ENCODE measurements around the gene DESI1. TPM values are rescaled to one million over a fixed set of nuclear protein-coding genes. Genes with fewer than 3 reads are reported as not detected.
A peak's percentile ranks its signal among the peaks of the same experiment; 100 is the strongest.
"Not testable (repeated sequence)": the region's sequence is repeated elsewhere in the genome, so short reads cannot be mapped to it uniquely, and the experiment has no call there.

Gene DESI1
- total and polyA plus RNA-seq, 7 donors, result 14.7 to 27.6 (median 21.5) TPM

- no peaks in the 10 kb centered on the region for H3K9me3 ChIP-seq
- peaks cover 17 to 99% of the 10 kb centered on the region in 2 donors for H3K36me3 ChIP-seq (ENCODE audit: insufficient read depth in 1 of 2, low read depth in 1 of 2)
- no peak for DNase-seq
- ATAC-seq, result no peak
- TF ChIP-seq, protein P1, sequence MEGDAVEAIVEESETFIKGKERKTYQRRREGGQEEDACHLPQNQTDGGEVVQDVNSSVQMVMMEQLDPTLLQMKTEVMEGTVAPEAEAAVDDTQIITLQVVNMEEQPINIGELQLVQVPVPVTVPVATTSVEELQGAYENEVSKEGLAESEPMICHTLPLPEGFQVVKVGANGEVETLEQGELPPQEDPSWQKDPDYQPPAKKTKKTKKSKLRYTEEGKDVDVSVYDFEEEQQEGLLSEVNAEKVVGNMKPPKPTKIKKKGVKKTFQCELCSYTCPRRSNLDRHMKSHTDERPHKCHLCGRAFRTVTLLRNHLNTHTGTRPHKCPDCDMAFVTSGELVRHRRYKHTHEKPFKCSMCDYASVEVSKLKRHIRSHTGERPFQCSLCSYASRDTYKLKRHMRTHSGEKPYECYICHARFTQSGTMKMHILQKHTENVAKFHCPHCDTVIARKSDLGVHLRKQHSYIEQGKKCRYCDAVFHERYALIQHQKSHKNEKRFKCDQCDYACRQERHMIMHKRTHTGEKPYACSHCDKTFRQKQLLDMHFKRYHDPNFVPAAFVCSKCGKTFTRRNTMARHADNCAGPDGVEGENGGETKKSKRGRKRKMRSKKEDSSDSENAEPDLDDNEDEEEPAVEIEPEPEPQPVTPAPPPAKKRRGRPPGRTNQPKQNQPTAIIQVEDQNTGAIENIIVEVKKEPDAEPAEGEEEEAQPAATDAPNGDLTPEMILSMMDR (IDR thresholded peaks at IDR 0.05), result no peak
- H3K4me3 ChIP-seq, result no peak overlapping the region
- no peaks in the 10 kb centered on the region for H3K27me3 ChIP-seq (ENCODE audit: insufficient read depth in 3 of 3, low read length in 2 of 3)
- 94 to 97% (median 96%) methylated on average over 4 to 5 of the region's 5 CpGs for WGBS, 3 donors
- H3K27ac ChIP-seq, result no peak overlapping the region
- intact Hi-C loops (cut with DNase I), result no loop called here
- peaks cover 7% of the 10 kb centered on the region for H3K4me1 ChIP-seq
Measured at GRCh38 chr22:41638748-41639147, 17.9 kb upstream of the DESI1 start.

DNA sequence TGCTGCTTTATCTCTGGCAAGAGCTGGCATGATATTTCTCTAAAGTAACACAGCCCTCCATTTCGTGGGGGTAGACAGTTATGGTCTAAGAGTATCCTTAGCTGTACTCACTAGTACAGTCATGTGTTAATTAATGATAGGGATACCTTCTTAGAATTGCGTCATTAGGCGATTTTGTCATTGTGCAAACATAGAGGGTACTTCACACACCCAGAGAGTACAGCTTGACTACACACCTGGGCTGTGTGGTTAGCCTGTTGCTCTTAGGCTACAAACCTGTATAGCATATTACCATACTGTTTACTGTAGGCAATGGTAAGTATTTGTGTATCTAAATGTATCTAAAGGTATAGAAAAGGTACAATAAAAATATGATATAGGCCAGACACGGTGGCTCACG is 17.3 kb upstream of the DESI1 start:
- Histone ChIP-seq H3K36me3 (ENCODE audit: insufficient read depth in 1 of 2, low read depth in 1 of 2) (peaks cover 17 to 100% of the 10 kb centered on the region in 2 donors), H3K4me3 (no peak overlapping the region), H3K27ac (no peak overlapping the region), H3K4me1 (peaks cover 7% of the 10 kb centered on the region), H3K27me3 (ENCODE audit: insufficient read depth in 3 of 3, low read length in 2 of 3) (no peaks in the 10 kb centered on the region), H3K9me3 (no peaks in the 10 kb centered on the region)
- no peak for ATAC-seq
- intact Hi-C loops (cut with DNase I), result no loop called here
- WGBS, 3 donors, result 94 to 97% (median 95%) methylated on average over 5 of the region's 5 CpGs
- DNase-seq, result no peak
- TF ChIP-seq, protein P1 (IDR thresholded peaks at IDR 0.05), result no peak

GRCh38 chr22:41637623-41638022 is 16.8 kb upstream of the DESI1 start:
- 96 to 99% (median 99%) methylated on average over 8 of the region's 8 CpGs for WGBS, 3 donors
- peaks cover 17 to 100% of the 10 kb centered on the region in 2 donors for H3K36me3 ChIP-seq (ENCODE audit: insufficient read depth in 1 of 2, low read depth in 1 of 2)
- H3K27ac ChIP-seq; H3K9me3 ChIP-seq; H3K4me3 ChIP-seq; H3K27me3 ChIP-seq (ENCODE audit: insufficient read depth in 3 of 3, low read length in 2 of 3); ATAC-seq; DNase-seq; intact Hi-C loops (cut with DNase I); H3K4me1 ChIP-seq: not testable (repeated sequence)

DNA sequence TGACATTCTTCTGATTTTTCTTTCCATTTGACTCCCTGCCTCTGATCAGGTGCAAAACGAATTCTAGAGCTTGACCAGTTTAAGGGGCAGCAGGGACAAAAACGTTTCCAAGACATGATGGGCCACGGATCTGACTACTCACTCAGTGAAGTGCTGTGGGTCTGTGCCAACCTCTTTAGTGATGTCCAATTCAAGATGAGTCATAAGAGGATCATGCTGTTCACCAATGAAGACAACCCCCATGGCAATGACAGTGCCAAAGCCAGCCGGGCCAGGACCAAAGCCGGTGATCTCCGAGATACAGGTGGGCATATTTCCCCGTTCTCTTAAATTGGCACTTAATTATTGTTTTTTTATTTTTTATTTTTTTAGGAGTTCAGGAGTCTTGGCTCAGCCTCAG is 15.6 kb upstream of the DESI1 start:
- ATAC-seq (peak; percentile 95 to 97 (median 95)), DNase-seq (peak; percentile 53 to 82)
- TF ChIP-seq, protein P1 (IDR thresholded peaks at IDR 0.05), result no peak
- H3K4me3 ChIP-seq, result no peak overlapping the region
- H3K4me1 ChIP-seq, result peaks cover 7% of the 10 kb centered on the region
- 25 to 40% (median 29%) methylated on average over 7 of the region's 7 CpGs for WGBS, 3 donors
- intact Hi-C loops (cut with DNase I), result no loop called here
- H3K36me3 ChIP-seq (ENCODE audit: insufficient read depth in 1 of 2, low read depth in 1 of 2), result peaks cover 17 to 95% of the 10 kb centered on the region in 2 donors
- H3K27ac ChIP-seq, result peak overlapping the region; percentile 71
- no peaks in the 10 kb centered on the region for H3K9me3 ChIP-seq
- no peaks in the 10 kb centered on the region for H3K27me3 ChIP-seq (ENCODE audit: insufficient read depth in 3 of 3, low read length in 2 of 3)

GRCh38 chr22:41634610-41635009 is 13.8 kb upstream of the DESI1 start:
- H3K9me3 ChIP-seq; DNase-seq; H3K4me1 ChIP-seq; intact Hi-C loops (cut with DNase I); H3K27ac ChIP-seq; H3K4me3 ChIP-seq; ATAC-seq; H3K27me3 ChIP-seq (ENCODE audit: insufficient read depth in 3 of 3, low read length in 2 of 3): not testable (repeated sequence)
- H3K36me3 ChIP-seq (ENCODE audit: insufficient read depth in 1 of 2, low read depth in 1 of 2), result peaks cover 20 to 89% of the 10 kb centered on the region in 2 donors
- WGBS, 3 donors, result 93 to 94% (median 93%) methylated on average over 8 of the region's 8 CpGs

DNA sequence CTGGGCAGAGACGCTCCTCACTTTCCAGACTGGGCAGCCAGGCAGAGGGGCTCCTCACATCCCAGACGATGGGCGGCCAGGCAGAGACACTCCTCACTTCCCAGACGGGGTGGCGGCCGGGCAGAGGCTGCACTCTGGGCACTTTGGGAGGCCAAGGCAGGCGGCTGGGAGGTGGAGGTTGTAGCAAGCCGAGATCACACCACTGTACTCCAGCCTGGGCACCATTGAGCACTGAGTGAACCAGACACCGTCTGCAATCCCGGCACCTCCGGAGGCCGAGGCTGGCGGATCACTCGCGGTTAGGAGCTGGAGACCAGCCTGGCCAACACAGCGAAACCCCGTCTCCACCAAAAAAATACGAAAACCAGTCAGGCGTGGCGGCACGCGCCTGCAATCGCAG is 10.8 kb upstream of the DESI1 start:
- H3K27ac ChIP-seq; H3K27me3 ChIP-seq (ENCODE audit: insufficient read depth in 3 of 3, low read length in 2 of 3); H3K4me3 ChIP-seq; H3K4me1 ChIP-seq; H3K9me3 ChIP-seq; intact Hi-C loops (cut with DNase I); DNase-seq; ATAC-seq: not testable (repeated sequence)
- H3K36me3 ChIP-seq (ENCODE audit: insufficient read depth in 1 of 2, low read depth in 1 of 2), result peaks cover 21 to 89% of the 10 kb centered on the region in 2 donors
- WGBS, 3 donors, result 98% methylated on average over 6 to 11 of the region's 23 CpGs

DNA sequence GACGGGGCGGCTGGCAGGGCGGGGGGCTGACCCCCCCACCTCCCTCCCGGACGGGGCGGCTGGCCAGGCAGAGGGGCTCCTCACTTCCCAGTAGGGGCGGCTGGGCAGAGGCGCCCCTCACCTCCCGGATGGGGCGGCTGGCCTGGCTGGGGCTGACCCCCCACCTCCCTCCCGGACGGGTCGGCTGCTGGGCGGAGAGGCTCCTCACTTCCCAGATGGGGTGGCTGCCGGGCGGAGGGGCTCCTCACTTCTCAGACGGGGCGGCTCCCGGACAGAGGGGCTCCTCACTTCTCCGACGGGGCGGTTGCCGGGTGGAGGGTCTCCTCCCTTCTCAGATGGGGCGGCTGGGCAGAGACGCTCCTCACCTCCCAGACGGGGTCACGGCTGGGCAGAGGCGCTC is 10.3 kb upstream of the DESI1 start:
- intact Hi-C loops (cut with DNase I); H3K4me1 ChIP-seq; DNase-seq; H3K27ac ChIP-seq; H3K27me3 ChIP-seq (ENCODE audit: insufficient read depth in 3 of 3, low read length in 2 of 3); ATAC-seq; H3K9me3 ChIP-seq; H3K4me3 ChIP-seq: not testable (repeated sequence)
- H3K36me3 ChIP-seq (ENCODE audit: insufficient read depth in 1 of 2, low read depth in 1 of 2), result peaks cover 20 to 89% of the 10 kb centered on the region in 2 donors
- 94 to 97% (median 95%) methylated on average over 17 to 24 of the region's 28 CpGs for WGBS, 3 donors

All from psoas muscle (tissue), 8 donors.